ENCODE data around the gene UNC13C. TPM values are rescaled to one million over a fixed set of nuclear protein-coding genes. Genes with fewer than 3 reads are reported as not detected.

The UNC13C gene
- total RNA-seq, 1 donor from 2014 or later, result 0.18 TPM

DNA sequence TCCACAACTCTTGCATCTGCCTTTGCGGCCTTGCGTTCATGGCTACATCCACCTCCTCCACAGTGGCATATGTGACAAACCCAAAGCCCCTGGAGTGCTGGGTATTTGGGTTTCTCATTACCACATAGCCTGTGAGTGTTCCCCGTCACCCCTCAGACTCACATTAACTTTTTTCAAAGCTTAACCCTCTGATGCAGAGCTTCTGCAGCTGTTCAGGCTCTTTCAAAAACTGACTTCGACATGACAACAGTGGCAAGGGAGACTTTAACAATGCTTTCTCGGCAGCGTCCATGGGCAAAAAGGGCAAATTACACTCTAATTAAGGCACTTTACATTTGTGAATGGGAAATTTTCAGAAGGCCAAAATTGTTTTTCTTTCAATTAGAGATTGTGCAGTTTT lies 343.2 kb downstream of the UNC13C start:
- H3K27ac ChIP-seq (ENCODE audit: low read depth, low read length), result no peak overlapping the region
- no peak overlapping the region for H3K4me3 ChIP-seq (ENCODE audit: insufficient read depth, low read depth, low read length)
- Mint-ChIP-seq H3K4me3 (ENCODE audit: unreplicated experiment) (no peak overlapping the region), H3K36me3 (ENCODE audit: low read depth, unreplicated experiment) (no peaks in the 10 kb centered on the region), H3K27me3 (ENCODE audit: low read depth, unreplicated experiment) (no peaks in the 10 kb centered on the region), H3K9me3 (ENCODE audit: unreplicated experiment) (no peaks in the 10 kb centered on the region), H3K4me1 (ENCODE audit: low read depth, unreplicated experiment) (no peaks in the 10 kb centered on the region), H3K27ac (ENCODE audit: unreplicated experiment) (no peak overlapping the region)
- H3K4me2 ChIP-seq (ENCODE audit: low read length), result no peak overlapping the region
- TF ChIP-seq, protein P1, sequence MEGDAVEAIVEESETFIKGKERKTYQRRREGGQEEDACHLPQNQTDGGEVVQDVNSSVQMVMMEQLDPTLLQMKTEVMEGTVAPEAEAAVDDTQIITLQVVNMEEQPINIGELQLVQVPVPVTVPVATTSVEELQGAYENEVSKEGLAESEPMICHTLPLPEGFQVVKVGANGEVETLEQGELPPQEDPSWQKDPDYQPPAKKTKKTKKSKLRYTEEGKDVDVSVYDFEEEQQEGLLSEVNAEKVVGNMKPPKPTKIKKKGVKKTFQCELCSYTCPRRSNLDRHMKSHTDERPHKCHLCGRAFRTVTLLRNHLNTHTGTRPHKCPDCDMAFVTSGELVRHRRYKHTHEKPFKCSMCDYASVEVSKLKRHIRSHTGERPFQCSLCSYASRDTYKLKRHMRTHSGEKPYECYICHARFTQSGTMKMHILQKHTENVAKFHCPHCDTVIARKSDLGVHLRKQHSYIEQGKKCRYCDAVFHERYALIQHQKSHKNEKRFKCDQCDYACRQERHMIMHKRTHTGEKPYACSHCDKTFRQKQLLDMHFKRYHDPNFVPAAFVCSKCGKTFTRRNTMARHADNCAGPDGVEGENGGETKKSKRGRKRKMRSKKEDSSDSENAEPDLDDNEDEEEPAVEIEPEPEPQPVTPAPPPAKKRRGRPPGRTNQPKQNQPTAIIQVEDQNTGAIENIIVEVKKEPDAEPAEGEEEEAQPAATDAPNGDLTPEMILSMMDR (IDR thresholded peaks at IDR 0.05; ENCODE audit: insufficient read depth, low read depth, low read length), result no peak
- no peak for TF ChIP-seq EZH2 (IDR thresholded peaks at IDR 0.05; ENCODE audit: insufficient read depth, low read length)
- no peaks in the 10 kb centered on the region for H3K36me3 ChIP-seq (ENCODE audit: insufficient read depth, low read length)
- no peak for DNase-seq (ENCODE audit: low read depth)
- no peaks in the 10 kb centered on the region for H3K27me3 ChIP-seq (ENCODE audit: insufficient read depth, low read length)
- H3K9me3 ChIP-seq (ENCODE audit: insufficient read depth, low read depth, low read length), result no peaks in the 10 kb centered on the region
- H4K20me1 ChIP-seq (ENCODE audit: insufficient read depth, low read length), result no peaks in the 10 kb centered on the region
- H3K4me1 ChIP-seq (ENCODE audit: insufficient read depth, low read length), result no peaks in the 10 kb centered on the region
- H3K79me2 ChIP-seq (ENCODE audit: insufficient read depth, low read length), result no peaks in the 10 kb centered on the region
- no peak overlapping the region for H2AFZ ChIP-seq (ENCODE audit: low read depth, low read length)
- H3K9ac ChIP-seq (ENCODE audit: low read length), result no peak overlapping the region
- FAIRE-seq, result no peak

DNA sequence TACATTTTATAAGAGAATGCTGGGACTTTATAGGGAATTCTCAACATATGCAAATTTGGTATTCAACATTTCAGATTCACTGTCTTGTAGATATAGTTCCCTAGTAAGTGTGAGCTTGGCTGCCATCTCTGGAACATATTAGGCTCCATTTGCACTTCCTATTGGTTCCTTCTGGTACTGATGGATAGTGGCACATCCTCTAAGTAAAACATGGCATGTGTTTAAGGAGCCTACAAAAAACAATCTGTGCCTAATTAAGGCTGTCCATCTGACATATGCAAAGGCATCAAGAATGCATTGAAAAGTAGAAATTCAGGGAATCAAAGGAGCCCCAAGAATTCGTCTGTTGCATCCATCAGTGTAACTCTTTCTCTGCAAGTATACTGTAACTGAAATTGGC lies 344.1 kb downstream of the UNC13C start:
- H3K9ac ChIP-seq (ENCODE audit: low read length), result no peak overlapping the region
- Mint-ChIP-seq H3K4me3 (ENCODE audit: unreplicated experiment) (no peak overlapping the region), H3K4me1 (ENCODE audit: low read depth, unreplicated experiment) (no peaks in the 10 kb centered on the region), H3K27me3 (ENCODE audit: low read depth, unreplicated experiment) (no peaks in the 10 kb centered on the region), H3K36me3 (ENCODE audit: low read depth, unreplicated experiment) (no peaks in the 10 kb centered on the region), H3K9me3 (ENCODE audit: unreplicated experiment) (no peaks in the 10 kb centered on the region), H3K27ac (ENCODE audit: unreplicated experiment) (no peak overlapping the region)
- H3K36me3 ChIP-seq (ENCODE audit: insufficient read depth, low read length), result no peaks in the 10 kb centered on the region
- no peaks in the 10 kb centered on the region for H3K79me2 ChIP-seq (ENCODE audit: insufficient read depth, low read length)
- DNase-seq (ENCODE audit: low read depth), result no peak
- no peak for TF ChIP-seq EZH2 (IDR thresholded peaks at IDR 0.05; ENCODE audit: insufficient read depth, low read length)
- TF ChIP-seq, protein P1 (IDR thresholded peaks at IDR 0.05; ENCODE audit: insufficient read depth, low read depth, low read length), result no peak
- H3K4me1 ChIP-seq (ENCODE audit: insufficient read depth, low read length), result no peaks in the 10 kb centered on the region
- no peak overlapping the region for H3K4me2 ChIP-seq (ENCODE audit: low read length)
- FAIRE-seq, result no peak
- H3K4me3 ChIP-seq (ENCODE audit: insufficient read depth, low read depth, low read length), result no peak overlapping the region
- H3K9me3 ChIP-seq (ENCODE audit: insufficient read depth, low read depth, low read length), result no peaks in the 10 kb centered on the region
- H4K20me1 ChIP-seq (ENCODE audit: insufficient read depth, low read length), result no peaks in the 10 kb centered on the region
- no peak overlapping the region for H3K27ac ChIP-seq (ENCODE audit: low read depth, low read length)
- no peak overlapping the region for H2AFZ ChIP-seq (ENCODE audit: low read depth, low read length)
- no peaks in the 10 kb centered on the region for H3K27me3 ChIP-seq (ENCODE audit: insufficient read depth, low read length)

DNA sequence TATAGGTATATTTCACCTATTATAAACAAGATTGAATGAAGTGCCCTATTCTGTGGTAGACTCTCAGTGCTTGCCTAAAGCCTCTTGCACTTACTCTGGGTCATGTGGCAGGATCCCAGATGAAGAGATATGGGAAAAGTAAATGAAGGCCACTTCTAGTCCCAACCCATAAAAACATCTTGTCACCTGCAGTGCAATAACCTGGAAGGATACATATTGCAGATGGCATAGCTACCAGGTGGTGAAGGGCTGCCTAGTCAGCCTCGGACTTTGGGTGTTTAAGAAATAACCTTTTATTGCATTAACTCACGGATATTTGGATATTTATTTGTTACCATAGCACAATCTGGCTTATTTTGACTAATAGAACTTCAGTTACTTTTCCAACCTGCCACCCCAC lies 367.1 kb downstream of the UNC13C start:
- Histone ChIP-seq H3K27me3 (ENCODE audit: insufficient read depth, low read length) (no peaks in the 10 kb centered on the region), H3K36me3 (ENCODE audit: insufficient read depth, low read length) (no peaks in the 10 kb centered on the region), H3K4me3 (ENCODE audit: insufficient read depth, low read depth, low read length) (no peak overlapping the region), H3K9ac (ENCODE audit: low read length) (no peak overlapping the region), H3K9me3 (ENCODE audit: insufficient read depth, low read depth, low read length) (no peaks in the 10 kb centered on the region), H3K27ac (ENCODE audit: low read depth, low read length) (no peak overlapping the region), H4K20me1 (ENCODE audit: insufficient read depth, low read length) (no peaks in the 10 kb centered on the region), H3K79me2 (ENCODE audit: insufficient read depth, low read length) (no peaks in the 10 kb centered on the region), H3K4me1 (ENCODE audit: insufficient read depth, low read length) (no peaks in the 10 kb centered on the region), H2AFZ (ENCODE audit: low read depth, low read length) (no peak overlapping the region), H3K4me2 (ENCODE audit: low read length) (no peak overlapping the region)
- FAIRE-seq (no peak), DNase-seq (ENCODE audit: low read depth) (no peak)
- Mint-ChIP-seq H3K27ac (ENCODE audit: unreplicated experiment) (no peak overlapping the region), H3K9me3 (ENCODE audit: unreplicated experiment) (peaks cover 3% of the 10 kb centered on the region), H3K27me3 (ENCODE audit: low read depth, unreplicated experiment) (no peaks in the 10 kb centered on the region), H3K4me1 (ENCODE audit: low read depth, unreplicated experiment) (no peaks in the 10 kb centered on the region), H3K4me3 (ENCODE audit: unreplicated experiment) (no peak overlapping the region), H3K36me3 (ENCODE audit: low read depth, unreplicated experiment) (no peaks in the 10 kb centered on the region)
- TF ChIP-seq, protein P1 (IDR thresholded peaks at IDR 0.05; ENCODE audit: insufficient read depth, low read depth, low read length), result no peak
- TF ChIP-seq EZH2 (IDR thresholded peaks at IDR 0.05; ENCODE audit: insufficient read depth, low read length), result no peak

Data from astrocyte (in vitro differentiated cells and primary cell).